GM19099 (cell line): Measurements from ENCODE around the gene DPY19L3.

Source experiments
- POLR2A ChIP-seq: IDR thresholded peaks from 3 replicates; pipeline ENCODE4 v1.6.1; 2011; ENCODE audit warnings: low read depth; ENCODE audit not compliant: insufficient read length; ENCODE audit errors: extremely low read depth

DPY19L3 gene

GRCh38 chr19:32388393-32388855 is 17.1 kb upstream of the DPY19L3 start:
- no peak for TF ChIP-seq POLR2A

- no peak for TF ChIP-seq POLR2A
These were observed 12.7 kb upstream of the DPY19L3 start for GRCh38 chr19:32392901-32393300.

DNA sequence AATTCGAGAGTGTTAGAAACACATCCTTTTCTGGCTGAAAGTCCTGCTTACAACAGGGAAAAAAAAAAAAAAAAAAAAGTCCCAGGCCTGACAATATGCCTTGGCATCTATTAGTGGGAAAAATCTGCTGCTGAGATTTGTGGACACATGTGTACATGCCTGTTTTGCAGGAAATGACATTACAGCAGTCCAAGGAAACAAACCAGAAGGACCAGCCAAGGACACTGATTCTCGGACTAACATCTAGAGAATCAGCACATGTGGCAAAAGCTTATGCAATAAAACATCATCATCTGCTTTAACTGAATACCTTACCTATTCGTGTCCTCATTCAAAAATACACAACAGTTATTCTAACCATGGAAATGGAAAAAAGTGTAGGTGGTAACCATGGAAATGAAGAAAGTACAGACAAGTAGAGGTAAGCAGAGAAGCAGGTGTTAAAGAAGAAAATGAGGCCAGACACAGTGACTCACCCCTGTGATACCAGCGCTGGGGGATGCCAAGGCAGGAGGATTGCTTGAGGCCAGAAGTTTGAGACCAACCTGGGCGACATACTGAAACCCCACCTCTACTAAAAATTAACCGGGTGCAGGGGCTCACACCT is 9.4 kb upstream of the DPY19L3 start:
- TF ChIP-seq POLR2A: no peak

- no peak for TF ChIP-seq POLR2A
These were observed 7.9 kb upstream of the DPY19L3 start for GRCh38 chr19:32397671-32398101.

GRCh38 chr19:32401992-32402391 is 3.6 kb upstream of the DPY19L3 start:
- TF ChIP-seq POLR2A: no peak

DNA sequence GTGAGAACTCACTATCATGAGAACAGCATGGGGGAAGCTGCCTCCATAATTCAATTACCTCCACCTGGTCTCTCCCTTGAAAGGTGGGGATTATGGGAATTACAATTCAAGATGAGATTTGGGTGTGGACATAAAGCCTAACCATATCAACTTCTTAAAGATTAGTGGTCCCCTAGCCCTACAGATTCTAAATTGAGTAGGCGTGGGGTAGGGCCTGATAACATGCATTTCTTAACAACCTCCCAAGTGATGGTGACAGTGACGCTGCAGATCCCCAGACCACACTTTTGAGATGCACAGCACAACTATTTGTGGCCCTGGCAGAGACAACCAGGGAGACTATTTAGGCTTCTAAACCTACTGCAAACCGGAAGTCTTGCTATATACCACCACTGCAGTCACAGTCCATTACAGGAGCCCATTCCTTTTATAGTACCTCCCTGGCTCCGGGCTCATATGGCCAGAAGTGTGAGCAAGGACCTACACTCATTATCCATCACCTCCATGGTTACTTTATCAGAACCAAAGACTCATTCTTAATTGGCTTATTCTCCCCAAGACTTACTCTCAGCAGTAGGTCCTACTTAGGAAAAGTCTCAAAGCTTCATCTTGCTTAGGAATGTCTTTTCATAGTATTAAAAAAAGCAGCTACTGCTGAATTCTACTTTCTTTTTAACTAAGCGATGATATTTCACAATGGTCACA is 2.1 kb upstream of the DPY19L3 start:
- TF ChIP-seq POLR2A: no peak

GRCh38 chr19:32404213-32404932 is 1.2 kb upstream of the DPY19L3 start:
- TF ChIP-seq POLR2A: no peak

GRCh38 chr19:32404933-32405430 is 588 bp upstream of the DPY19L3 start:
- no peak for TF ChIP-seq POLR2A

- TF ChIP-seq POLR2A: peak; percentile 21
These were observed 812 bp downstream of the DPY19L3 start for GRCh38 chr19:32406161-32407003.

DNA sequence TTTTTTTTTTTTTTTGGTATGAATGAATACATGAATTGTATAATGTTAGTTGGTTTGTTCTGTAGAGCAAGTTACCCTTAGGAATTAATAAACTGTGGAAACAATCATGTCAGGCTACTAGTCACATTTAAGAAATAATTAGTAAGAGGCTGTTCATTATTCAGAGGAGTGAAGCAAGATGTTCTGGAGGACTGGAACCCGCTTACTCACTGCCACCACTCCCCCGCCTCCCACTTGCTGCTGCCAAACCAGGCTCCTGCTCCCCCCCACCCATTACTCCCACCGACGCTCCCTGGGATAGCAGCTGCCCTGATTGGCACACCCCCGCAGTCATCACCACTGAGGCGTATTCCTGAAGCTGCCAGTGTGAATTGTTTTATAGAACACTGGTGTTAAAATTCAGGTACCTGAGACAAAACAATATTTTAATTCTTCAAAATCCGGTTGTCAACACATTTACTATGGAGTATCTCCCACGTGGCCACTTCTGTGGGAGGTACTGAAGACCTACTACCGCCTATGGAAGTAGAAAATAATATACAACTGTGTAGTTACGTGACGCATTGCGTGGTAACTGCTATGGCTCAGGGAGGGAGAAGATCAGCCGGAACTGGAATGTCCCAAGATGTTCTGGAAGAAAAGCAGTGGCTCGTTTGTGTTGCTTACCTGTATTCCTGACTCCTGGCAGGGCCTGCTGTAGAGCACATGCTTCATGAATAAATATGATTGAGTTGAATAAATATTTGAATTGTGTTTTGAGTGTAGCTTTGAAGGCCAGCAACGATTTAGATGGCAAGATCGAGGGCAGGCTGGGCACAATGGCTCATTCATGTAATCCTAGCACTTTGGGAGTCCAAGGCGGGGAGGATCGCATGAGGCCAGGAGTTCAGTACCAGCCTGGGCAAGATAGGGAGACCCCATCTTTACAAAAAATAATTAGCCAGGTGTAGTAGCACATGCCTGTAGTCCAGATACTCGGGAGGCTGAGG is 1.7 kb downstream of the DPY19L3 start:
- TF ChIP-seq POLR2A: no peak

GRCh38 chr19:32415246-32415645 is 9.7 kb downstream of the DPY19L3 start:
- no peak for TF ChIP-seq POLR2A

DNA sequence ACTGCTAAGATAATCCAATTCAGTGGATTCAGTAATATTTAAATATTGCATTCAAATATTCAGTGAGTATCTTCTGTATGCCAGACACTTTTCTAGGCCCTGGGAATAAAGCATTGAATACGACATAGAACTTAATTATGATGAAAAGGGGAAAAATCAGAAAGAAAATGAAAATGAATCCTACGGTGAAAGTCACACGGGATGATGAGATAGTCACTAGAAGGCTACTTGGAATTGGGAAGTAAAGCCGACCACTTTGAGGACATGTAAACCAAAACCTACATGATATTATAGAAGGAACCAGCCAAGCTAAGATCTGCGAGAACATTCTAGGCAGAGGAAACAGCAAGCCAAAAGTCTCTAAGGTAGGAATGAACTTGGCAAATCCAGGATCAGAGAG is 10.1 kb downstream of the DPY19L3 start:
- no peak for TF ChIP-seq POLR2A

- no peak for TF ChIP-seq POLR2A
These were observed 11.3 kb downstream of the DPY19L3 start for GRCh38 chr19:32416749-32417456.
